Measurements from ENCODE around the gene DNAH8.
A peak's percentile ranks its signal among the peaks of the same experiment; 100 is the strongest.
"Not testable (repeated sequence)": the region's sequence is repeated elsewhere in the genome, so short reads cannot be mapped to it uniquely, and the experiment has no call there.

DNAH8 gene

GRCh38 chr6:38846844-38847243, 131.7 kb downstream of the DNAH8 start:
- no peak for DNase-seq

- DNase-seq = no peak
Measured at GRCh38 chr6:38847497-38847896, 132.4 kb downstream of the DNAH8 start.

- DNase-seq = no peak
Measured at GRCh38 chr6:38848760-38849159, 133.6 kb downstream of the DNAH8 start.

GRCh38 chr6:38852215-38852614, 137.1 kb downstream of the DNAH8 start:
- no peak for DNase-seq

GRCh38 chr6:38853236-38853635, 138.1 kb downstream of the DNAH8 start:
- no peak for DNase-seq

GRCh38 chr6:38856492-38856891, 141.4 kb downstream of the DNAH8 start:
- no peak for DNase-seq

- no peak for DNase-seq
Measured at GRCh38 chr6:38857815-38858214, 142.7 kb downstream of the DNAH8 start.

- no peak for DNase-seq
Measured at GRCh38 chr6:38860041-38860440, 144.9 kb downstream of the DNAH8 start.

GRCh38 chr6:38861926-38862401, 146.9 kb downstream of the DNAH8 start:
- DNase-seq = no peak

- DNase-seq = no peak
Measured at GRCh38 chr6:38865521-38866174, 150.5 kb downstream of the DNAH8 start.

GRCh38 chr6:38867726-38868125, 152.6 kb downstream of the DNAH8 start:
- no peak for DNase-seq

GRCh38 chr6:38871741-38872568, 156.8 kb downstream of the DNAH8 start:
- peak; percentile 15 for DNase-seq

- no peak for DNase-seq
Measured at GRCh38 chr6:38873001-38873400, 157.9 kb downstream of the DNAH8 start.

GRCh38 chr6:38873816-38874215, 158.7 kb downstream of the DNAH8 start:
- not testable (repeated sequence) for DNase-seq

- DNase-seq = no peak
Measured at GRCh38 chr6:38876475-38876874, 161.4 kb downstream of the DNAH8 start.

- DNase-seq = no peak
Measured at GRCh38 chr6:38877721-38878120, 162.6 kb downstream of the DNAH8 start.

GRCh38 chr6:38882157-38882556, 167.0 kb downstream of the DNAH8 start:
- DNase-seq = no peak

GRCh38 chr6:38897507-38897906, 182.4 kb downstream of the DNAH8 start:
- no peak for DNase-seq

GRCh38 chr6:38901802-38902522, 186.9 kb downstream of the DNAH8 start:
- no peak for DNase-seq

GRCh38 chr6:38906582-38906981, 191.5 kb downstream of the DNAH8 start:
- no peak for DNase-seq

- no peak for DNase-seq
Measured at GRCh38 chr6:38907264-38907663, 192.2 kb downstream of the DNAH8 start.

GRCh38 chr6:38909015-38909730, 194.1 kb downstream of the DNAH8 start:
- DNase-seq = no peak

- DNase-seq = no peak
Measured at GRCh38 chr6:38910207-38910606, 195.1 kb downstream of the DNAH8 start.

Measured in NCI-H1694 treated with DMSO at 0.1 percent for 48 hours (cell line).